Omental fat pad (tissue), 4 donors: ENCODE data around the gene GTF3C2. TPM values are rescaled to one million over a fixed set of nuclear protein-coding genes. Genes with fewer than 3 reads are reported as not detected.
"Not testable (repeated sequence)": the region's sequence is repeated elsewhere in the genome, so short reads cannot be mapped to it uniquely, and the experiment has no call there.

Experiments used
- ATAC-seq: fragments of 150-250 bp; one replicate; pipeline ENCODE4 v1.9.1; 2016; ENCODE audit warnings: mild to moderate bottlenecking, moderate library complexity; ENCODE audit not compliant: low FRiP score
- DNase-seq: peaks from one replicate; pipeline ENCODE4 v3.0.0-alpha.2; 2019; ENCODE audit warnings: low spot score
- total RNA-seq, 4 donors: library from RNA; depleted of rRNA; stranded (reverse); fragments of >200 nt; gene quantifications; one replicate each; pipeline ENCODE4 v1.1.0, GENCODE V29; 2016
- TF ChIP-seq, protein P1 (sequence below), 3 donors: fragments of 450-650 bp; IDR thresholded peaks; one replicate each; pipeline ENCODE4 v1.5.1; 2016 to 2017; ENCODE audit warnings: antibody characterized with exemption in 3 of 3, mild to moderate bottlenecking in 3 of 3, moderate library complexity in 2 of 3

The GTF3C2 gene
- total RNA-seq, 4 donors from 2014 or later = 24.8 to 76.1 (median 34.8) TPM

DNA sequence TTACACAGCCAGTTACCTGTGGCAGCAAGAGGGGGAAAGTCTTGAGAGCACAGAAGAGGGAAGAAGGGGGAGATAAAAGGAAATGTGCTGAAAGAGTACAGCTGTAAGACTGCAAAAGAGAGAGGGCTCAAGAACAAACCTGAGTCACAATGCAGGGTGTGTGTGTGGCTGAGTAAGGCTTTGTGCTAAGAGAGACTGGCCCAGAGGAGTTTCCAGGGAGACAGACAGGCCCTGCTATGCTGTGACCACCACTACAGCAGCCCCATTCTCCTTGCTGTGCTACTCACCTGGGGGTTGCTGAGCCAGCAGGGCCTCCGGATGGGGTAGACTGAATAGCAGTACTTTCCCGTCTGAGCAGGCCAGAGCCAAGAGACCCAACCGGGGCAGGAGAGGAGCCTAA is 21.3 kb downstream of the GTF3C2 start:
- ATAC-seq = no peak
- DNase-seq = no peak
- TF ChIP-seq, protein P1, sequence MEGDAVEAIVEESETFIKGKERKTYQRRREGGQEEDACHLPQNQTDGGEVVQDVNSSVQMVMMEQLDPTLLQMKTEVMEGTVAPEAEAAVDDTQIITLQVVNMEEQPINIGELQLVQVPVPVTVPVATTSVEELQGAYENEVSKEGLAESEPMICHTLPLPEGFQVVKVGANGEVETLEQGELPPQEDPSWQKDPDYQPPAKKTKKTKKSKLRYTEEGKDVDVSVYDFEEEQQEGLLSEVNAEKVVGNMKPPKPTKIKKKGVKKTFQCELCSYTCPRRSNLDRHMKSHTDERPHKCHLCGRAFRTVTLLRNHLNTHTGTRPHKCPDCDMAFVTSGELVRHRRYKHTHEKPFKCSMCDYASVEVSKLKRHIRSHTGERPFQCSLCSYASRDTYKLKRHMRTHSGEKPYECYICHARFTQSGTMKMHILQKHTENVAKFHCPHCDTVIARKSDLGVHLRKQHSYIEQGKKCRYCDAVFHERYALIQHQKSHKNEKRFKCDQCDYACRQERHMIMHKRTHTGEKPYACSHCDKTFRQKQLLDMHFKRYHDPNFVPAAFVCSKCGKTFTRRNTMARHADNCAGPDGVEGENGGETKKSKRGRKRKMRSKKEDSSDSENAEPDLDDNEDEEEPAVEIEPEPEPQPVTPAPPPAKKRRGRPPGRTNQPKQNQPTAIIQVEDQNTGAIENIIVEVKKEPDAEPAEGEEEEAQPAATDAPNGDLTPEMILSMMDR (IDR thresholded peaks at IDR 0.05) = no peak

DNA sequence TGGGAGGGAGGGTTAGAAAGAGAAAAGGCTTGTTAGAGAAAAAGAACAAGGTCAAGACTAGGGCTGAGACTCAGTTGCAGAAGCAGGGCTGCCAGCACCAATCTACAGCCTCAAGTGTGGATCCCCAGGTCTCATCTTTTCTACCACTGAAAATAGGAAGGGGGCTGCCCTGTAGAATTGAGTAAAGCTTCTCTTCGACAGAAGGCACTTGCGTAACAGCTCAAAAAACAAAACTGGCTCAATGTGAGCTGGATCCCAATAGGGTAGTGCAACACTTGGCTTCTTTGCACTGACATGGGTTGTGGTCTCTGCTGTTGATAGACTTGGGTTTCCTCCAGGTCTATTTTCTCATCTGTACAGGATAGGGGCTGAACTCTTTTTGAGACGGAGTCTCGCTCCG is 31.8 kb downstream of the GTF3C2 start:
- ATAC-seq (no peak), DNase-seq (no peak)
- TF ChIP-seq, protein P1 (IDR thresholded peaks at IDR 0.05) = no peak

DNA sequence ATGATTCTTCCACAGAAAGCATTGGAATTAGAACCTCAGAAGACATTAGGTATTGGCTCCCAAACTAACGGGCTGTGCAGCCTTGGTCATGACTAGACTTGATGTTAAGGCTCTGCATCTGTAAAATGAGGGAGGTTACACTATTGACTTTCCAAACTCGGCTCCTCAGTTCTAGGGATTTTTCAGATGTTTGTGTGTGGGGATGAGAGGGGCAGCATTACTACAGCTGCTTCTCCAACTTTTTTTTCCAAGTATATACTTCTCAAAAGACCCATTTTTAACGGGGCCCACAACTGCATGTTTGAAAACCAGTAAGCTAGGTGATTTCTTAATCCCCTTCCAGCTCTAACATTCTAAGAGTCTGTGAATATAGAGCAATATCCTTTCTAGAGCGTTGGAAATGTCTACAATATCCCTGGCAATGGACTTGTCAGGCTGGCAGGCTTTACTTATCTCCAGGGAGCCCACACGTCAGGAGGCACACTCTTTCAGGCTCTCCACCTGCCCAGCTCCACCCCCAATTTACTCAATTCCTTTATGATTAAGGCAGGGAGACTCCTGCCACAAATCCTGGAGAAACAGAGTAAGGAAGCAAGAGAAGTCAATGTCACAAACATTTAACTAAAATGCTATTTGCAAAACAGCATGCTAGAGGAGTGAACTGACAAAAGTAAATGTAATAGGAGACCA is 32.8 kb downstream of the GTF3C2 start:
- TF ChIP-seq, protein P1 (IDR thresholded peaks at IDR 0.05) = no peak
- ATAC-seq (no peak), DNase-seq (no peak)

DNA sequence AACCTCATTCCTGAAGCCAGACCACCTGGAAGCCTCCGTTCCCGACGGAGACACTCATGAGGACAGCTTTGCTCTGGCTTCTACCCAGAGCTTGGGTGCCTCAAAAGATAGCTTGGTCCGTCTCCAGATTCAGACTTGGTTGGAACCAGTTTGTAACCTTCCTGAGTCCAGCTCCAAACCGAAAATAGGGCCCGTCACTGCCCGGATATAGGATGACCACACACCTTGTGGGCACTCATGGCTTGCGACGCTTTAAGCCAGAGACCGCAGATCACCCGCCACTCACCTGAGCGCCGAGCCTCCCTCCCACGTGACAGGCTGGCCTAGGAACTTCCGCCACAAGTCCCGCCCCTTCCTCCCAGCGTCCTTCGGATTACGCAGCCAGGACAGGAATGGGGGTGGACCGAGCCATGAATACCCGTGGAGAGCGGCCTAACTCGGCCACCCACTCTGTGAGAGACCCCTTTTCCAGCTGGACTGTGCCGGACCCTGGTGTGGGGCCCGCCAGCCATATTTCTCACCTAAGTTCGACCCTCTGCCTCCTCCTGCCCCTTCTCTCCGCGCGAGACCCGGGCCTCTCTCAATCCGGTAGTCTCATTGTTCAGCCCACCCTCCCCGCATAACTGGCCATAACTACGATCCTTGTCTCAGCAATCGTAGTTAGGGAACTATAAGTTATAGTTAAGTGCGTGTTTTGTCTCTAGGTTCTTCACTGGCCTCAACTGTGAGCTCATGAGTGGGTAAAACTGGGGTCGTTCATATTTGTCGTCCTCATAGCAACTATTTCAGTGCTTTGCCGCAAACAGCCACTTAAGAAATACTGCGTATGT is 33.6 kb downstream of the GTF3C2 start, which contains the start of gene MPV17:
MPV17 (minus strand) TSS at position 332 of the 830 bp plus-strand sequence. CDS start 580 bp downstream, outside the sequence.
- peak; percentile 86 for ATAC-seq
- TF ChIP-seq, protein P1 (IDR thresholded peaks at IDR 0.05) = no peak
- peak; percentile 82 for DNase-seq

DNA sequence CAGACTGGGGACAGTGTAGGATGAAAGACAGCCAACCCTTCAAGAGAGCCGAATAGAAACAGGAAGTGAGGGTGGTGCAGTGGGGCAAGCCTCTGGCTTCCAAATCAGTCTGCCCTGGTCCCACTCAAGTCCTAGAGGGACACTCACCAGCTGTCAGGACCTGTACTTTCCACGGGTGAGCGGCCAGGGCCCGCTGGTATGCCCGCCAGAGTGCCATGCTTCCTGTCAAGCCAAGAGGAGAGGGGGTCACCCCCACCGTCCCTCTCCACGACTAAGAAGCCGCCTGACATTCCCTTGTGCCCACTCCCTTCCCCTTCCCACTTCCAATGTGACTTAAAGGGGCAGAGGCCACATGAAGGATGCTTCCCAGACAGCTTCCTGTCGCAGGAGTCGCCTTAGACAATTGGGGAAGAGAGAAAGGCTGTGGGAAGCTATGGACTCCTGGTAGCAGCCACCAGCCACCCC is 34.2 kb downstream of the GTF3C2 start:
- TF ChIP-seq, protein P1 (IDR thresholded peaks at IDR 0.05) = no peak
- ATAC-seq = no peak
- DNase-seq = no peak

DNA sequence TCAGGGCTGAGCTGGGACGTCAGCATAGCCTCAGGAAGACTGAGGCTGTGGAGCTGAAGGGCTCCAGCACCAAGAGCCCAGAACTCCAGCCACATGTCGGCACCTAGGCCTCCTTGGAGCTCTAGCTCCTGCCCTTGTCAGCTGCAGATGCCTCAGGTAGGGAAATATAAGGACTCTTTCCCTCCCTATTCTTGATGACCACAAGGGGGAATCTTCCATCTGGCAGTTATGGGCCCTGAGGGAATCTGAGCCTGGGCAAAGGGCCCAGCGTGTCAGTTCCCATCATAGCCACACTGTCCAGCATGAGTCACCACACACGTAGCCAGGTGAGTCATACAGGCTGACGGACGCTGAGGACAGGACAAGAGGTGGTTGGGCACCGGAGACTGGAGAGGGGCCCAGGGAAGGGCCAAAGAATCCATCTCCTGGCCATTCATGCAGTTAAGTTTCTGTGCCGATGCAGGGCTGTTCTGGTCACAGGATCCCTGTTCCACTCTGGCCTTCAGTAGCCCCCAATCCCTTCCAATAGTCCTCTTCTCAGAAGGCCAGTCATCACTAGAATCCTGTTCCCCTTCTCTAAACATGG is 35.5 kb downstream of the GTF3C2 start:
- TF ChIP-seq, protein P1 (IDR thresholded peaks at IDR 0.05) = no peak
- peak; percentile 59 for DNase-seq
- peak; percentile 94 for ATAC-seq

DNA sequence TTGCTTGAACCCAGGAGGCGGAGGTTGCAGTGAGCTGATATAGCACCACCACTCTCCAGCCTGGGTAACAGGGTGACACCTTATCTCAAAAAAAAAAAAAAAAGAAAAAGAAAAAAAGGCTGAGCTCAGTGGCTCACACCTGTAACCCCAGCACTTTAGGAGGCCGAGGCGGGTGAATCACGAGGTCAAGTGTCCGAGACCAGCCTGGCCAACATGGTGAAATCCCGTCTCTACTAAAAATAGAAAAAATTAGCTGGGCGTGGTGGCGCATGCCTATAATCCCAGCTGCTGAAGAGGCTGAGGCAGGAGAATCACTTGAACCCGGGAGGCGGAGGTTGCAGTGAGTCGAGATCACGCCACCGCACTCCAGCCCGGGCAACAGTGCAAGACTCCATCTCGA is 36.7 kb downstream of the GTF3C2 start:
- DNase-seq, ATAC-seq: not testable (repeated sequence)
